HG03460 (cell line): ENCODE measurements around the gene TUBA3C.

Experiments
- ATAC-seq: cut with Tn5 transposase; IDR thresholded peaks from one replicate; pipeline ENCODE4 v1.9.1; 2021; ENCODE audit not compliant: unreplicated experiment

TUBA3C gene

DNA sequence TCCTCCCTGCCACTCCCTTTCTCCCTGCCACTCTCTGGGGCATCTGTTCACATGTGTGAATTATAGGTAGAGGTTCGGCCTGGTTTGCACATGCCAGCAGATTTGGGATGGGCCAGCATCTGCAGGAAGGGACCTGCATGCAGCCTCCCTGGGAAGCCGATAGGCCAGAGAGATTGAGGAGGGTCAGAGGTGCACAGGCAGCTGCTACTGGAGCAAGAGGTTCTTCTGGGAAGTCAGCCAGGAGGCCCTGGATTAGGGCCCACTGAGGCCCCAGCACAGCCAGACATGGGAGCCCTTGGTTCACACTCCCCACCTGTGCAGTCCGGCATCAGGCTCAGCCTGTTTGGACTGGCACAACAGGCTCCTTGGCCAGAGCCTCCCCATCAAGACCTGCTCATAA, 12.1 kb downstream of the TUBA3C start:
- ATAC-seq = no peak

GRCh38 chr13:19161308-19161707, 20.3 kb downstream of the TUBA3C start:
- no peak for ATAC-seq

- ATAC-seq = no peak
These were observed 21.7 kb downstream of the TUBA3C start for GRCh38 chr13:19159761-19160420.

- no peak for ATAC-seq
These were observed 22.4 kb downstream of the TUBA3C start for GRCh38 chr13:19159181-19159580.

- ATAC-seq = no peak
These were observed 23.0 kb downstream of the TUBA3C start for GRCh38 chr13:19158526-19159174.

- ATAC-seq = no peak
These were observed 23.6 kb downstream of the TUBA3C start for GRCh38 chr13:19158006-19158405.

DNA sequence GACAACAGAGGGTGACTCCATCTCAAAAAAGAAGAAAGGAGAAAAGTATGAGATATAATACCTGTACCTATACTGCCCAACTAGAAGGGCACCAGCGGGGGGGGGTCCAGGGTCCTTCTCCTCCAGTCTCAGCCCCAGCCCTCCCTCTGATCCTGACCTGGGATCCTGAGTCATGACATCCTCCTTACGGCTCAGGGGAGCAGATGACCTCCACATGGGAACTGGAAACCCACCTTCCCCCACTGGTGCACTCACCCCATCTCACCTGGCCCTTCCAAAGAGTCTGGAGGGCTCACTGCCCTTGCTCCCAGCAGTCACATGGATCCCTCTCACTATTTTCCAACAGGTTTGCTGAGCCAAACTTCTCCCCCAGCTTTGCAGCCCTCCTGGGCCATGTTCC, 24.2 kb downstream of the TUBA3C start:
- ATAC-seq = no peak

GRCh38 chr13:19156013-19156825, 25.4 kb downstream of the TUBA3C start:
- ATAC-seq = no peak

GRCh38 chr13:19155321-19155861, 26.2 kb downstream of the TUBA3C start:
- ATAC-seq = no peak

- no peak for ATAC-seq
These were observed 26.8 kb downstream of the TUBA3C start for GRCh38 chr13:19154843-19155242.

DNA sequence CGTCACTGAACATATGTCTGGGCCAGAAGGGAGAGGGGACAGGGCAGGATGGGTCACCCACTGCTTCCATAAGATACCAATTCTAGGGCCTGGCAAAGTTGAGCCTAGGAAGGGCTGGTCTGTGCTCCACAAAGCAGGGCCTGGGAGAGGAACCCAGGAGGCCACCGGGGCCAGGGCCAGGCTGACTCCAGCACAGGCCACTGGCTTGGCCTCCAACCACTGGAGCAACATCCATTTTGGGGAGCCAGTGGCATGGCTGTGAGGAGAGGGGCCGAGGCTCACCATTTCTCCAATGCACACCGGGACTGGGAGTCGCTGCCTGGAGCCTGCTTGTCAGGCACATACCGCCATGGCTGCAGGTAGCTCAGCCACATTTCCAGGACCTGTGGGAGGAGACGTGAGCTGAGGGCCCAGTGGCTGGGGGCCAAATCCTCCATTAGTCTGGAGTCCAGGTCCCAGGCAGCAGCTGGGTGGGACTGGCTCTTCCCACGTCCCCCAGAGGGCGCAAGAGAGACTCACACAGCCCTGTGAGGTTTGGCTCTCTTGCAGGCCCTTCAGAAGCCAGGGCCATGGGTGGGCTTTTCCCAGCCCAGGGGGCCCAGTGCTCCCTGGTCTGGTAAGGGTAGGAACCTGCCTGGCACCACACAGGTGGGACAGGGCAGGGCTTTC, 27.7 kb downstream of the TUBA3C start:
- ATAC-seq = no peak

DNA sequence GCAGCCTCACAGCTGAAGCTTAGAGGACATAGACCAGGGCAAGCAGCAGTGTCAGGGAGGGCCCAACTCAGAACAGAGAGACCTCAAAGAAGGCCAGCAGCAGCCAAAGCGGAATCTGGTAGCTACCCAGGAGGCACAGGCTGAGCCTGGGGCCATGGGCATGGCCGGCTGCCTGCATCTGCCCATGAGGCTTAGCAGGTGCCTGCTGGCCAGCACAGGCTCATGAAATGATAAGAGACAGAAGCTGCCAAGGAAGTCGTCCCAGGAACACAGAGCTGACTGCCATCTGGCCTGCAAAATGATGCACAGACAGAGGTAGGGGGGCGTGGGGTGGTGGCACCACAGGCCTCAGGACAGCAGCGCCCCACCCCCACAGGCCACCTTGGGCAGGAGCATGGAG, 29.2 kb downstream of the TUBA3C start:
- no peak for ATAC-seq

DNA sequence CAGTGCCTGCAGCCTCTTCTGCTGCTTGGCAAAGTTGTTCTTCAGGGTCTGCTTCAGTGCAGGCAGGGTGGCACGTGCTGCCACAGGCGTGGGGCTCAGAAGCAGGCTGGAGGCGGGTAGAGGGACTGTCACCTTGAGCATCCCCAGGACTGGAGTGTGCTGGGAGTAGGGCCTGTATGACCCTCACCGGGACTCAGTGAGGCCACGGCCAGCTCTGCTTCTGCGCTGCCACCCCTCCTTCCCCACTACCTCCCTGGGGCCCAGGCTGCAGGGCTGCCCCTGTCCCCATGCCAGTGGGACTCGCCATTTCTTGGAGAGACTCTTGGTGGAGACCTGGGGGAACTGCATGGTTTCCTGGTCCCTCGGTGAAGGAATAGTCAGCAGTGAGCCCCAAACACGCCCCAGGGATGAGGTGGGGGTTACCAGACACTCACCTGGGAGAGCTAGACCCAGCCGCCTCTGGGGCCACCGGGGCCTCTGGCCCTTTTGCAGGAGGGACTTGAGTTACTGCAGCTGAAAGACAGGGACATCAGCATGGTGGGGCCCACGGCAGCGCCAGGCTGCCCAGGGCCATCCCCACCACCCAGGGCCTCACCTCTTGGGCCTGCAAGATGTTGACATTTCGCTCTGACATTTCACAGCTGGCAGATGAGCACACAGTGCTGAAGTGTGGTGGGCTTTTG, 29.9 kb downstream of the TUBA3C start:
- no peak for ATAC-seq

DNA sequence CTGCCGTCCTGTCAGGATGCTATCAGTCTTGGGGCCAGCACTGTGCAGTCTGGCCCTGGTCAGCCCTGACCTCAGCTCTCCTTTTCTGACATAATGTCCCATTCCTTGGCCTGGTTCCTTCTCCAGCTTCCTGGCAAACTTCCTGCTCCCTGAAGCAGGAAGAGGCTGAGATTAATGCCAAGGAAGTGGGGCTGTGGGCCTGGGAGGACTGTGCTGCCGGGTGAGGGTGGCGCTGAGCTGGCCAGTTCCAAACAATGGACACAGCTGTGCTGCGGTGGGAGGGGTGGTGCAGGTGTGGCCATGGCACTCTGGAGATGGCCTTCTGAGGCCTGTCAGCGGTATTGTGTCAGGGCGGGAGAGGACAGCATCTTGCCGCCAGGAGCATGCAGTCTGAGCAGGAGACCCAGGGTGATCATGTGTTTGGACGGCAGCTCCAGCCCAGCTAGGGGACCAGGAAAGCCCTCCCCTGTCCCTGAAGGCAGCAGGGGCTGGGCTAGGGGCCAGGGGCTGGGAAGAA, 30.9 kb downstream of the TUBA3C start:
- ATAC-seq = no peak

GRCh38 chr13:19150226-19150625, 31.4 kb downstream of the TUBA3C start:
- ATAC-seq = no peak

DNA sequence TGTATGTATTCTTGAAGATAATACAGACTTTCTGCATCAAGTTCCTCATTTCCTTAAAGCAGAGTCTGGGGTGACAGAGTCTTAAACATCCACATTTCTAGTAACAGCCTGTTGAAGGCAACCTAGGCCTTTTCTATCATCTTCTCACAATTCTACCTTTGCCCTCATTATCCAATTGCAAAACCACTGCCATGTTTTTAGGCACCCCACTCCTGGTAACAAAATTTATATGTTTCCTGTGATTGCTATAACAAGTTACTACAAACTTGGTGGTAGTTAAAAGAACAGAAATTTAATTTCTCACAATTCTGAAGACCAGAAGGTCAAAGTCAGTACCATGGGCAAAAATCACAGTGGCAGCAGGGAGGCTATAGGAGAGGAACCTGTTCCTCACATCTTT, 33.1 kb downstream of the TUBA3C start:
- ATAC-seq = no peak
